ENCODE data around the gene BAX. TPM values are rescaled to one million over a fixed set of nuclear protein-coding genes. Genes with fewer than 3 reads are reported as not detected.

Gene BAX
- total and polyA plus RNA-seq, 9 of the 15 experiments (the other 6 are each of a cell fraction or from before 2014, with no cell fraction given), result 3.2 to 95.4 (median 44.5) TPM

- no peak for TF ChIP-seq MED1 (CRISPR knock-in tag; IDR thresholded peaks at IDR 0.05; ENCODE audit: borderline replicate concordance)
- TF ChIP-seq POLR2G (IDR thresholded peaks at IDR 0.05; ENCODE audit: low read depth, low read length), result peak; percentile 73; the same call in 1 of the 2 replicates
- no peak for TF ChIP-seq SOX6 (IDR thresholded peaks at IDR 0.05)
- TF ChIP-seq NONO (IDR thresholded peaks at IDR 0.05; ENCODE audit: low read depth in 2 of 2, low read length in 1 of 2), result peak in 1 of 2 experiments; percentile 33; a peak in 1 of 4 replicates
- peak; percentile 80; the same call in 1 of the 2 replicates for TF ChIP-seq KLF10 (CRISPR knock-in tag; IDR thresholded peaks at IDR 0.05)
- peak; percentile 81 for TF ChIP-seq ELF2 (CRISPR knock-in tag; IDR thresholded peaks at IDR 0.05)
- peak; percentile 42 for TF ChIP-seq TAF1 (IDR thresholded peaks at IDR 0.05; ENCODE audit: control insufficient read depth, extremely low read depth, insufficient read depth, low read length, severe bottlenecking)
- no peak for TF ChIP-seq KDM4B (IDR thresholded peaks at IDR 0.05; ENCODE audit: borderline replicate concordance in 2 of 2, low read depth in 1 of 2)
- peak; percentile 52 to 66; a peak in 3 of 4 replicates for TF ChIP-seq SIN3A (IDR thresholded peaks at IDR 0.05; ENCODE audit: borderline replicate concordance in 2 of 2, control insufficient read depth in 1 of 2, low read depth in 2 of 2, low read length in 2 of 2)
- no peak for TF ChIP-seq ZNF644 (tag; IDR thresholded peaks at IDR 0.05; ENCODE audit: low read depth)
- TF ChIP-seq, protein P1, sequence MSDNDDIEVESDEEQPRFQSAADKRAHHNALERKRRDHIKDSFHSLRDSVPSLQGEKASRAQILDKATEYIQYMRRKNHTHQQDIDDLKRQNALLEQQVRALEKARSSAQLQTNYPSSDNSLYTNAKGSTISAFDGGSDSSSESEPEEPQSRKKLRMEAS (CRISPR knock-in tag; IDR thresholded peaks at IDR 0.05), result peak; percentile 29; the same call in 1 of the 2 replicates
- TF ChIP-seq POLR2AphosphoS5 (IDR thresholded peaks at IDR 0.05; ENCODE audit: control insufficient read depth, insufficient read depth, low read depth, low read length), result peak; percentile 87
- peak; percentile 50; the same call in 1 of the 2 replicates for TF ChIP-seq ZNF695 (CRISPR knock-in tag; IDR thresholded peaks at IDR 0.05)
- TF ChIP-seq RFX5 (IDR thresholded peaks at IDR 0.05; ENCODE audit: low read depth, low read length), result no peak
- 0 out of 2 replicates have a peak, but pooled peaks have one; percentile 15 for TF ChIP-seq EHMT2 (IDR thresholded peaks at IDR 0.05)
- TF ChIP-seq CHCHD3 (CRISPR knock-in tag; IDR thresholded peaks at IDR 0.05), result no peak
- TF ChIP-seq POLR3A (IDR thresholded peaks at IDR 0.05; ENCODE audit: borderline replicate concordance, extremely low read depth, insufficient read depth, insufficient read length), result no peak
- no peak for TF ChIP-seq ZNF75A (CRISPR knock-in tag; IDR thresholded peaks at IDR 0.05)
- peak; percentile 70 for TF ChIP-seq RHOXF2B (CRISPR knock-in tag; conservative IDR thresholded peaks at IDR 0.05)
- no peak; the same call in 1 of the 2 replicates for TF ChIP-seq ZNF212 (CRISPR knock-in tag; IDR thresholded peaks at IDR 0.05)
- peak; percentile 73 for TF ChIP-seq MBD2 (IDR thresholded peaks at IDR 0.05; ENCODE audit: borderline replicate concordance, low read depth)
- TF ChIP-seq NFIC (IDR thresholded peaks at IDR 0.05), result 0 out of 2 replicates have a peak, but pooled peaks have one; percentile 4
- 0 out of 2 replicates have a peak, but pooled peaks have one; percentile 65 for TF ChIP-seq ZNF263 (CRISPR knock-in tag; IDR thresholded peaks at IDR 0.05; ENCODE audit: borderline replicate concordance)
- TF ChIP-seq LARP7 (IDR thresholded peaks at IDR 0.05), result no peak
- TF ChIP-seq ZNF280B (CRISPR knock-in tag; IDR thresholded peaks at IDR 0.05), result peak; percentile 22; the same call in 1 of the 2 replicates
Measured at GRCh38 chr19:48967346-48968178, 12.9 kb downstream of the BAX start (continued).
